ENCODE measurements around the gene VAV2.
"Not testable (repeated sequence)": the region's sequence is repeated elsewhere in the genome, so short reads cannot be mapped to it uniquely, and the experiment has no call there.

VAV2 gene

GRCh38 chr9:133969681-133970580 is 22.2 kb downstream of the VAV2 start:
- DNase-seq (ENCODE audit: low read depth): no peak

- no peak for DNase-seq (ENCODE audit: low read depth)
Observed at GRCh38 chr9:133968966-133969617, 23.0 kb downstream of the VAV2 start.

DNA sequence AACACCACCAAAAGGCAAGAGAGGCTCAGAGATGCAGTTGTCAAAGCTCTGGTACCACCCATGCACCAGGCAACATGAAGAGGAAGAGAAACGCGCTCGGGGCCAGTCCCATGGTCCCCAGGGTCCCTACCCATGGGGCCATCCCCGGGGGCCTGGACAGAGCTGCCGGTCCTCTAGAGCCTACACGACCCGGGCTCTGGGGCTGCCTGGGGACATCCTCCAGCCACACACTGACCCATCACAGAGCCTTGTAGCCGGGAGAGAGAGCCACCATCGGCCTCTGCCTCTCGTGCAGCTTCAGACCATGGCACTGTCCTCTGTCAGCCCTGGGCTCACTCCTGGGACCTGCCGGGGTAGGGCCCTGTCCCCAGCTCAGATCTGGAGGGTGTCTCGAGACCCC is 23.7 kb downstream of the VAV2 start:
- no peak for DNase-seq (ENCODE audit: low read depth)

- DNase-seq (ENCODE audit: low read depth): peak; percentile 8
Observed at GRCh38 chr9:133967024-133967741, 24.9 kb downstream of the VAV2 start.

- no peak for DNase-seq (ENCODE audit: low read depth)
Observed at GRCh38 chr9:133964463-133964862, 27.7 kb downstream of the VAV2 start.

GRCh38 chr9:133963166-133963565 is 29.0 kb downstream of the VAV2 start:
- no peak for DNase-seq (ENCODE audit: low read depth)

GRCh38 chr9:133962341-133962740 is 29.8 kb downstream of the VAV2 start:
- DNase-seq (ENCODE audit: low read depth): no peak

DNA sequence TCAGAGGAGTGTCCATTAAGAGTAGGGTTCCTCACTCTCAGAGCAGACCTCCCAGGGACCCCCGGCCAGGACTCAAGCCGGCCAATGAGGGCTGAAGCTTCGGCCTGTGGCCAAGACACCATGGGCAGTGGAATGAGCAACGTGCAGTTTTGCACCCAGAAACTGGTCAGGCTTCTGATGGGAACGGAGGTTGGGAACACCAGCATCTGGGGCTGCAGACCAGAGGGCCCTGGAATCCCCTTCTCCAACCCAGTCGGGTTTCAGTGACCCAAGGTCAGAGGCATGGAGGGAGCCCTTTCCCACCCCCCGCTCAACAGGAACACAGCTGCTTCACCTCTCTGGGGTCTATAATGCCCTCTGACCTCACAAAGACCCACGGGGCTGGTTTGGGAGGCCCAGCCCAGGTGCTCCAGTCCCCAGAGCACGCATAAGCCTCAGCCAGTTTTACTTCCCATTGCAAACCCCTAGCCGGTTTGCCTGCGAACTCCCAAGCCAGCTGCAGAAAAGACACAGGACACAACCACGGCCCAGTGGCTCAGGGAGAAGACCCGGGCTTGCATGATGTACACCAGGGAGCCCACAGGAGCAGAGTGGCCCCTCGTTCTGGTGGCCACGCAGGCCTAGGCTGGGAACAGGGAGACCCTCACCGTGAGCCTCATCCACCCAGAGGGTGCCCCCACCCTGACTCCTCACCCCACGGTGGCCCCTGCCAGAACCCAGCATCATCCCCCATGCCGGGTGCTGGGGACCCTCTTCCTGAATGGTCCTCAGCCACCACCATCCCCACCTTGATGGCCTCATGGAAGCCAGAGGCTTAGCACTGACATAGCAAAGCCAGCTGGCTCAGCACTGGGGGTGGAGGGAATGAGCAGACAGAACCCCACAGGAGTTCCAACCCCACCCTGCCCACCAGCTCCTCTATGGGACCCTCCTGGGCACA is 30.6 kb downstream of the VAV2 start:
- DNase-seq (ENCODE audit: low read depth): no peak

DNA sequence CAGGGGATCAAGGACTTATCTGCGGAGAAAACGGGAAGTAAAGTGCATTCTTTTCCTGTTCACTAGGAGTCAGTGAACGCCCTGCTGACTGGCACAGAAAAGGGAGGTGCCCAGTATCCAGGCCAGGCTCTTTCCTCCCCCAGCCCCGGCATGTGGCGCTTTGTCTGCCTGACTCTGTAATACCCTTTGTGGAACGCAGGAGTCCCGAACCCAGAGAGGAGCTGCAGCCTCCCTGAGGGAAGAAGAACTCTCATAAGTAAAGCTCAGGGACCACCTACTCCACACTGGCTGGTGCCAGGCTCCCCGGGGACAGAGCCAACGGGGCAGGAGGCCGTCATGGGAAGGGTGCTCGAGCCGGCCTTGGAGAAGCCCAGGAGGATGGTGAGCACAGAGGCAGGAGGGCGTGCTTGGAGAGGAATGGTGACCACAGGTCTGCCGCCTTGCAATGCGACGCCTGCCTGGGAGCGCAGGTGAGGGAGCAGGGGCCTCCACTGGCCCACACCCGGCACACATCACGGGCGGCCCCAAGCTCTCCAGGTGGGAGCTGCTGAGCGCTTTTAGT is 31.5 kb downstream of the VAV2 start:
- no peak for DNase-seq (ENCODE audit: low read depth)

DNA sequence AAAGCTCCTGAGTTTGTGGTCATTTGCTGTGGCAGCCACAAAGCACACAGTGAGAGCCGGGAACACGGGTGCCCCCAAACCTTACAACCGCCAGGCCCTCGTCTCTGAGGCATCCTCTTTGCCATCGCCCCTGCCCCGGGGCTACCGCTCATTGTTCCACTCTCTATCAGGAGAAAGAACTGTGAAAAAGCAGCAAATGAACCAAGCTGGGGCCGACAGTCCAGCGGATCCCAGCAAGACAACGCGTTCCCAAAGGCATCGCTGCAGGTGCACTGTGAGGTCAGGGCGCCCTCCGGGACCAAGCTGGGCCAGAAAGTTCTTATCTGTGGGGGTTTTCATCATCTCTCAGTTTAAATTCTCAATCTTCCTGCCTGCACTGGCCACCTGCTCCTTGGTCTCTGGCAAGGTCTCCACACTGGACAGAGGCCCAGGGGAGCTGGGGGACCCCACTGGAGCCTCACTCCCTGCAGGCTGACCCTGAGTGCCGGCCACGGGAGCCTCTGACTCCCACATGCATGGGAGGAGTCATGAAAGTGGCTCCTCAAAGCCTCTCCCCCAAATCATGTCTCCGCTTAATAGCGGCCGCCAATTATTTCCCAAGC is 32.1 kb downstream of the VAV2 start:
- no peak for DNase-seq (ENCODE audit: low read depth)

DNA sequence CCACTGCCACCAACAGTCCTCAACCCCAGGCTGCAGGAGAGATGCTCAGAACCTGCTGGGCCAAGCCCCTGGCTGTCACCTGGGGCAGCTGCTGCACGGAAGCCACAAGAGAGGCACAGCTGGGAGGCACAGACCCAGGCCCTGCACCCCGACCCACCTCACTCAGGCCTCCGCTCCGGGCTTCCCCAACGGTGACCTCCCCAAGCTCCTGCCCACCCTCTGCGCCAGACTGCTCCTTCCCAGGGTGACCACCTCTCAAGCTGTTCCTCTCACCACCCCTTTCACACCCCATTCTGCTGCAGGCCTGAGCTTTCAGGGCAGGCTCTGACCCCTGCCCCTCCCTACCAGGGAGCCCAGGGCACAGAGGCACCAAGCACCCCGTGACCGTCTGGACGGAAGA is 33.0 kb downstream of the VAV2 start:
- no peak for DNase-seq (ENCODE audit: low read depth)

GRCh38 chr9:133958756-133959155 is 33.4 kb downstream of the VAV2 start:
- no peak for DNase-seq (ENCODE audit: low read depth)

DNA sequence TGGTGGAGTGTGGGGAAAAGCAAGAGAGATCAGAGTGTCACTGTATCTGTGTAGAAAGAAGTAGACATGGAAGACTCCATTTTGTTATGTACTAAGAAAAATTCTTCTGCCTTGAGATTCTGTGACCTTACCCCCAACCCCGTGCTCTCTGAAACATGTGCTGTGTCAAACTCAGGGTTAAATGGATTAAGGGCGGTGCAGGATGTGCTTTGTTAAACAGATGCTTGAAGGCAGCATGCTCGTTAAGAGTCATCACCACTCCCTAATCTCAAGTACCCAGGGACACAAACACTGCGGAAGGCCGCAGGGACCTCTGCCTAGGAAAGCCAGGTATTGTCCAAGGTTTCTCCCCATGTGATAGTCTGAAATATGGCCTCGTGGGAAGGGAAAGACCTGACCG is 34.4 kb downstream of the VAV2 start:
- not testable (repeated sequence) for DNase-seq (ENCODE audit: low read depth)

GRCh38 chr9:133957328-133957727 is 34.8 kb downstream of the VAV2 start:
- DNase-seq (ENCODE audit: low read depth): no peak

DNA sequence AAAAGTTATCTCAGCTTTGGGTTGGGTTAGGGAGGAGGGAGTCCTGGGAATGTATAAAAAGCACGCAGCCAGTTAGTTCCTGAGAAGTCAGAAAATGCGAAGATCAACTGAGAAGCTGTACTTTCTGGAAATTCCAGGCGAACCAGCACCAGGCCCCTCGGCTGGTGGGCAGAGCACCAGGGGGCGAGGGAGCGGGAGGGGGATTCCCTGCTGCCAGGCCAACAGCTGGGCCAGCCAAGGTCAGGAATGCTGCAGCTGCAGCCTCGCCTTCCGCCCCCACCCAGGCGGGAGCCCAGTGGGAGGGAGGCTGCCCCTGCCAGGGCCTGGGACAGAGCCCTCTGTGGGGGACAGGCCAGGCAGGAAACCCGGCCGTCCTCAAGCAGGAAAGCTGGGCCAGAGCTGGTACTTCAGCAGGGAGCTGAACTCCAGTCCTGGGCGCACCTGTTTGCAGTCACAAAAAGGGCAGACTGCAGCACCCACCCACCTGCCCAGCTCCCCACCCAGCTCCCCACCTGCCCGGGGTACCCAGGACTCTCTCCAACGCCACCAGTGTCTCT is 35.5 kb downstream of the VAV2 start:
- no peak for DNase-seq (ENCODE audit: low read depth)

DNA sequence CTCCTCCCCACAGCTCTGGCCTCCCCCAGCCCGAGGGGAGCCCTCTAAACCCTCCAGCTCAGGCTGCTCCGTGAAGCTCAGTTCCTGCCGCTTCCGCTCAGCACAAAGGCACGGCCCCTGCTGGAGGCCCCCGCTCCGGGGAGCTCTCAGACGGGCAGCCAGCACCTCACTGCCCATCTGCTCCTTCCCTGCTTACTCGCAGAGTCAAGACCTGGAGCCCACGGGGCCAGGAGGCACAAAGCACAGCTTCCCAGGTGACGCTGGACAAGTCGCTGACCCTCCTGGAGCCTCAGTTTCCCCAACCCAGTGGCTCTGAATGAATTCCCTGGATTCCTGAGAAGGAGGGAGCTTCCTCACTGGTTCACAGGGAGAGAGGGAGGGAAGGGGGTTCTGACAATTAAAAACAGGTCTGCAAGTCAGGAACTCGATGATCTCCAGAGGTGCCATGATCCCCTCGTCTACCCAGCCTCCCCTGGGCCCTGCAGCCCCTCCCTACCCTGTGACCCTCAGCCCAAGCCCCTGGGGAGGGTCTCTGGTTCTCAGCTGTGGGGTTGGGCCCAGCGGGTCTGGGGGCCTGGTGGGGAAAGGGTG is 36.2 kb downstream of the VAV2 start:
- no peak for DNase-seq (ENCODE audit: low read depth)

- no peak for DNase-seq (ENCODE audit: low read depth)
Observed at GRCh38 chr9:133954862-133955529, 37.1 kb downstream of the VAV2 start.

GRCh38 chr9:133953976-133954709 is 38.0 kb downstream of the VAV2 start:
- DNase-seq (ENCODE audit: low read depth): no peak

- DNase-seq (ENCODE audit: low read depth): no peak
Observed at GRCh38 chr9:133953621-133953975, 38.5 kb downstream of the VAV2 start.
